ENCODE measurements around the gene ATXN1. TPM values are rescaled to one million over a fixed set of nuclear protein-coding genes. Genes with fewer than 3 reads are reported as not detected.

Gene ATXN1
- total and polyA plus RNA-seq, 2 experiments from 2014 or later = 4.8 to 9.1 TPM

DNA sequence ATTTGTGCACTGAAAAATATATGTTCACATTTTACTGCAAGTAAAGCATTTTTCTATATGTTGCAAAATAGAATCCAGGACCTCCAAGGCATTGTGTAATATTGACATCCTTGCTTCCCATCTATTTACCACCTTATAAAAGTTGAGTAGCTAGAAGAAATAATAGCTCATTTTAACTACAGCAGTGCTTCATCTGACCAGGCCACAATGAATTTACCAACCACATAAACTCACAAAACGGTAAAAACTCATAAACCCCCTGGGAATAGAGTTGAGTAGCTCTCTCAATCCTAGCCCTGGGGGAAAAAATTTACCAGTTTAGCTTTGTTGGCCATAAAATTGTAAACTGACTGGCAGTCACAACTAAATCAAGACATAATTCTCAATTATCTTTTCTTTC lies 3.9 kb downstream of the ATXN1 start (continued):
- TF ChIP-seq CREB1 (CRISPR knock-in tag; IDR thresholded peaks at IDR 0.05; ENCODE audit: low read depth) = no peak
- TF ChIP-seq EZH2phosphoT487 (IDR thresholded peaks at IDR 0.05; ENCODE audit: unreplicated experiment) = no peak
- no peak for TF ChIP-seq REST (IDR thresholded peaks at IDR 0.05; ENCODE audit: unreplicated experiment)
- no peak for TF ChIP-seq ZNF331 (CRISPR knock-in tag; IDR thresholded peaks at IDR 0.05; ENCODE audit: low read depth)
- TF ChIP-seq EZH2 (IDR thresholded peaks at IDR 0.05; ENCODE audit: low read depth, unreplicated experiment) = no peak
- no peak for TF ChIP-seq JUNB (IDR thresholded peaks at IDR 0.05; ENCODE audit: unreplicated experiment)
- TF ChIP-seq STAT1 (IDR thresholded peaks at IDR 0.05; ENCODE audit: unreplicated experiment) = no peak
- no peak for TF ChIP-seq ZNF114 (CRISPR knock-in tag; IDR thresholded peaks at IDR 0.05)
- TF ChIP-seq, protein P1, sequence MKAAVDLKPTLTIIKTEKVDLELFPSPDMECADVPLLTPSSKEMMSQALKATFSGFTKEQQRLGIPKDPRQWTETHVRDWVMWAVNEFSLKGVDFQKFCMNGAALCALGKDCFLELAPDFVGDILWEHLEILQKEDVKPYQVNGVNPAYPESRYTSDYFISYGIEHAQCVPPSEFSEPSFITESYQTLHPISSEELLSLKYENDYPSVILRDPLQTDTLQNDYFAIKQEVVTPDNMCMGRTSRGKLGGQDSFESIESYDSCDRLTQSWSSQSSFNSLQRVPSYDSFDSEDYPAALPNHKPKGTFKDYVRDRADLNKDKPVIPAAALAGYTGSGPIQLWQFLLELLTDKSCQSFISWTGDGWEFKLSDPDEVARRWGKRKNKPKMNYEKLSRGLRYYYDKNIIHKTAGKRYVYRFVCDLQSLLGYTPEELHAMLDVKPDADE (IDR thresholded peaks at IDR 0.05) = no peak
- TF ChIP-seq POLR2AphosphoS5 (IDR thresholded peaks at IDR 0.05; ENCODE audit: low read depth) = no peak
- TF ChIP-seq CTCF (conservative IDR thresholded peaks at IDR 0.05; ENCODE audit: low read depth in 2 of 2) = no peak

GRCh38 chr6:16756660-16757255 lies 4.5 kb downstream of the ATXN1 start:
- Mint-ChIP-seq H3K27me3 (ENCODE audit: insufficient read depth, low read depth, poor library complexity) (peaks cover 21% of the 10 kb centered on the region), H3K4me3 (no peak overlapping the region), H3K27ac (no peak overlapping the region), H3K4me1 (peaks cover 33% of the 10 kb centered on the region), H3K36me3 (ENCODE audit: low read depth) (no peaks in the 10 kb centered on the region), H3K9me3 (no peaks in the 10 kb centered on the region)
- peaks cover 9% of the 10 kb centered on the region; the same call in 1 of the 2 replicates for H3K27me3 ChIP-seq (ENCODE audit: insufficient read depth)
- H2AFZ ChIP-seq = no peak overlapping the region
- H3K36me3 ChIP-seq (ENCODE audit: insufficient read depth) = no peaks in the 10 kb centered on the region
- no peaks in the 10 kb centered on the region for H3K9me2 ChIP-seq (ENCODE audit: insufficient read depth)
- H3K79me2 ChIP-seq (replicated peaks; ENCODE audit: insufficient read depth) = 0 out of 2 replicates have a peak, but pooled peaks cover 4% of the 10 kb centered on the region
- ATAC-seq (no peak), DNase-seq (ENCODE audit: low spot score) (no peak)
- H3F3A ChIP-seq (replicated peaks; ENCODE audit: low read depth) = no peaks in the 10 kb centered on the region
- H3K4me3 ChIP-seq = no peak overlapping the region
- H3K27ac ChIP-seq (ENCODE audit: low read depth) = no peak overlapping the region
- no peak overlapping the region for H3K4me2 ChIP-seq
- no peaks in the 10 kb centered on the region for H4K20me1 ChIP-seq (replicated peaks; ENCODE audit: insufficient read depth)
- peaks cover 10% of the 10 kb centered on the region for H3K4me1 ChIP-seq (ENCODE audit: insufficient read depth)
- TF ChIP-seq JUNB (IDR thresholded peaks at IDR 0.05; ENCODE audit: unreplicated experiment) (no peak), REST (IDR thresholded peaks at IDR 0.05; ENCODE audit: unreplicated experiment) (no peak), CTCF (conservative IDR thresholded peaks at IDR 0.05; ENCODE audit: low read depth in 2 of 2) (no peak), ZNF331 (CRISPR knock-in tag; IDR thresholded peaks at IDR 0.05; ENCODE audit: low read depth) (no peak), ZNF114 (CRISPR knock-in tag; IDR thresholded peaks at IDR 0.05) (no peak), POLR2AphosphoS5 (IDR thresholded peaks at IDR 0.05; ENCODE audit: low read depth) (no peak), NANOG (IDR thresholded peaks at IDR 0.05; ENCODE audit: borderline replicate concordance) (no peak), EZH2 (IDR thresholded peaks at IDR 0.05; ENCODE audit: low read depth, unreplicated experiment) (no peak), CREB1 (CRISPR knock-in tag; IDR thresholded peaks at IDR 0.05; ENCODE audit: low read depth) (no peak), STAT1 (IDR thresholded peaks at IDR 0.05; ENCODE audit: unreplicated experiment) (no peak)
- TF ChIP-seq, protein P1 (IDR thresholded peaks at IDR 0.05) = no peak

All from GM23338 (cell line).